Stimulated activated CD4-positive, alpha-beta T cell treated with anti-CD3 and anti-CD28 coated beads, Interleukin-15, amount 100 ng/mL, for 24 hours (primary cell): ENCODE data around the gene RAPGEF6.
A peak's percentile ranks its signal among the peaks of the same experiment; 100 is the strongest.
"Not testable (repeated sequence)": the region's sequence is repeated elsewhere in the genome, so short reads cannot be mapped to it uniquely, and the experiment has no call there.

Experiments
- DNase-seq: peaks from one replicate; pipeline ENCODE4 v3.0.0-alpha.2; 2020

Gene RAPGEF6

DNA sequence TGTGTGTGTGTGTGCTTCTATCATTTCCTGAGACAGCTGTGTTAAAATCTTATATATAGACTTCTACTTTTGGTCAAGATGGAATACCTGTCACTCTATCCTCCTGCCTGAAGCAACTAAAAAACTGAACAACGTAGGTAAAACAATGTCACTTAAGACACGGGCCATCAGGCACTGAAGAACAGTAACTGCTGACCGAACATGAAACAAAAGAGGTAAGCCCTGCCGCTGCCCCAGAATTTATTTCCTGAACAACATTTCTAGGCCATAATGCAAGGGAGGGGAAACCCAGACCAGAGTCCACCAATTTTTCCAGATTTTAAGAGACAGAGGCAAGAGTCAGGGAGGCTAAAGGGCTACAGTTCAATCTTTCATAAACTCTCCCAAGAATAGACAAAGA, 215.2 kb downstream of the RAPGEF6 start:
- no peak for DNase-seq

GRCh38 chr5:131418846-131419245, 216.2 kb downstream of the RAPGEF6 start:
- DNase-seq, result no peak

- DNase-seq, result peak; percentile 89
Measured at GRCh38 chr5:131417240-131417869, 217.7 kb downstream of the RAPGEF6 start.

- no peak for DNase-seq
Measured at GRCh38 chr5:131416729-131417128, 218.3 kb downstream of the RAPGEF6 start.

DNA sequence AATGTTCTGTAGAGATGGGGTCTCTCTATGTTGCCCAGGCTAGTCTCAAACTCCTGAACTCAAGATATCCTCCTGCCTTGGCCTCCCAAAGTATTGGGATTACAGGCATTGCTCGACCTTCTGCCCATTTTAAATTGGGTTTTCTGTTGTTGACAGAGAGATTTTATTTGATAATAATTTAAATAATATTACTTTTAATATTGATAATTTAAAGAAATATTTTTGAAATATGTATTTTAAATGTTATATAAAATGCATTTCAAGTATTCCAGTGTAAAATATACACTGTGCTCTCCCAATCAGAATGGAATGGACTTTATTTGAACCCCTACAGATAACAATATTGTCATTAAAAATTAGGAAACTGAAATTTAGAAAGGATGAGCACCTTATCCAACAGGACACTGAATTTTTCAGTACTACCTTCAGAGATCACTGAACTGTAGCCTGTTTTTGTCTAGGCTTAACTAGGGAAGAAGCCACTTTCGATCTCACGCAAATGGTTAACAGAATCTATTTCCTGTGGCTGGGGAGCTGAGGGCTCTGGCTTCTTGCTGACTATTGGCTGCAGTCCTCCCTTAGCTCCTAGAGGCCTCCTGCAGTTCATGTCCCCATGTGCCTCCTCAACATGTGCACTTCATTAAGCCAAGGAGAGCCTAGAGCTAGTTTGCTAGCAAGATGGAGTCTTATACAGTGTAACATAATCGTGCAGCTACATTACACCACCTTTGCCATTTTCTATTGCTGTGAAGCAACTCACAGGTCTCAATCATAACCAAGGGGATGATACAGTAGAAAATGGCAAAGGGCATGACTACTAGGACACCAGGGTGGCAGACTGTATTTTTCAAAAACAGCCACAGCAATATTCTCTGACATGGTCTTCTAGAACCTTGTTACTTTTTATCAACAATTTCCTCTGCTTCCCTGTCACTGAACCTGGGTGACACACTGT, 221.1 kb downstream of the RAPGEF6 start:
- DNase-seq, result peak; percentile 38

- DNase-seq, result no peak
Measured at GRCh38 chr5:131406975-131407638, 227.9 kb downstream of the RAPGEF6 start.

DNA sequence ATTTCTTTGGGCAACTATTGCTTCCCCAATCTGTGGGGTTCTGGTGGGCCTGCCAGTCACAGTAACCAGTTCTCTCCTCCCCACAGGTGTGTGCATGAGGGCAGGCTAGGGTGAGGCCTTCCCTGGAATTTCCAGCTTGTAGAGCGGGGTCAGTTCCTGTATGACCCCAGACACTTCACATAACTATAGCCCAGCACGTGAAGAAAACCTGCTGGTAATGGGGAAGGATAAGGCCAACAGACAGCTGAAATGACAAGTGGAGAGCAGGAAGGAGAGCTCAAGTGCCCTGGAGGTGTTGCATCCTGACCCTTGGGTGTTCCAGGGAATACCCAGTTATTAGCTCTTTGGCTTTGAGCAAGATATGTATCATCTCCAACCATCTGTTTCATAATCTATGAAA, 229.0 kb downstream of the RAPGEF6 start:
- no peak for DNase-seq

- DNase-seq, result no peak
Measured at GRCh38 chr5:131405674-131406073, 229.4 kb downstream of the RAPGEF6 start.

DNA sequence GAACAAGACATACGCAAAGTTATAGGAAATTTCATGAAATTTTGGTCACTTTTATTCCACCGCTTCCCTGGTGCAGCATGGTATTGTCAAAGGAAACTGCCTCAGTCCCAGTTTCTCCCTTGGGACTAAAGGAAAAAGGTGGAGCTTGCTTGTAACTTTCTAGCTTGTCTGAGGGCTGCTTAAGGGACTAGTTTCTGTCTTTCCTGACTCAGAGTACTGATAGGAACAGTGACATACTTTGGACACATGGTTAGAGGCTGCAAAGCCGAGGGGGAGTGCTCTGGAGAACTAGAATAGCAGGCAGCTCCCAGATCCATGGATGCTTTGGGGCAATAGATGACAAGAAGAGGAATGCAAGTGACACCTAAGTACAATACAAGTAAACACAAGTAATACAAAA, 234.4 kb downstream of the RAPGEF6 start:
- DNase-seq, result no peak

DNA sequence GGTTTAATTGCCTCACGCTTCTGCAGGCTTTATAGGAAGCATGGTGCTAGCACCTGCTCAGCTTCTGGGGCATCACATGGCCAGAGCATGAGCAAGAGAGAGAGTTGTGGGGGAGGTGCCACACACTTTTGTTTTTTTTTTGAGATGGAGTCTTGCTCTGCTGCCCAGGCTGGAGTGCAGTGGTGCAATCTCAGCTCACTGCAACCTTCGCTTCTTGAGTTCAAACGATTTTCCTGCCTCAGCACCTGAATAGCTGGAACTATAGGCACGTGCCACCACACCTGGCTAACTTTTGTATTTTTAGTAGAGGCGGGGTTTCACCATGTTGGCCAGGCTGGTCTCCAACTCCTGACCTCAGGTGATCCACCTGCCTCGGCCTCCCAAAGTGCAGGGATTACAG, 236.0 kb downstream of the RAPGEF6 start:
- DNase-seq, result not testable (repeated sequence)

DNA sequence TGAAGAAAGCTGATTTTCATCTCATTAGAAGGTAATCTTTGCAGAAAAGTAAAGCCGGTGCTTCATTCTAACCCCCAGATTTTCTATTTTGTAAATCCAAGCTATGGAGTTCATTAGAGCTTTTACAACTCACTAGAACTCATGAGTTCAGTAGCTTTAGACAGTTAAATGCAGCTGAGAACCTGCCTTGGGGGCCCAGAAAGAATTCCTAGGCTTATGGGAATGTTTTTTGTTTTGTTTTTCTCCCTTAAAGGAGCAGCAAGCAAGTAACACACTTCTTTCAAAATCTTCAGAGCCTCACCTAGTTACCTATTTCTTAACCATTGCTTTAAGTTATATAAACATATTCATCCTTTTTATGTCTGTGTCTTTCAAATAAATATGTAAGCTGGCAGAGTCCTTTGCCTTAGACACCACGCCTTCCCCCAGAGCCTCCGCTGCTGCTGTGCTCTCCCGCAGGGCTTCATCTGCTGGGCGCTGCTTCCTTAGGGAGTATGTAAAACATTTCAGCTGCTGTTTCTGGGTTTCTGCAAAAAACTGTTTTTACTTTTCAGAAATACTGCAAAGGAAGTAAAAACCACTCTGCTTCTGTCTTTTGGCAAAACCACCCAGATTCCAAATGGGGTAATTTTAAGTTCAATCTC, 238.3 kb downstream of the RAPGEF6 start:
- no peak for DNase-seq

DNA sequence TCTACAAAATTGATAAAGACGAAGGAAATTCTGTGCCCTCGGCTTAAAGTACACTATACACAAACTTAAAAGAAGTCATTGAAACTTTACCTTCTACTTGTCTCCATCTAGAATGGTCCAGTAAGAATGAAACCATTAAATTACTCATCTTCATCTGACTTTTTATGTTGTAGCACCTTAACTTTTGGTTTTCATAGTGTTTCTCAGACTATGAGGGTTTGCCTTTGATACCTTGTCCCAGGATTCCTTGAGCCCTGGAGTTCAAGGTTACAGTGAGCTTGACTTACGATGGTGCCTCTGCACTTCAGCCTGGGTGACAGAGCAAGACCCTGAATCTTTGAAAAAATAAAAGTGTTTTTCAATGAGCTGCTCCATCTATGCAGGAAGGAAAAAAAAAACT, 239.0 kb downstream of the RAPGEF6 start:
- DNase-seq, result peak; percentile 25

DNA sequence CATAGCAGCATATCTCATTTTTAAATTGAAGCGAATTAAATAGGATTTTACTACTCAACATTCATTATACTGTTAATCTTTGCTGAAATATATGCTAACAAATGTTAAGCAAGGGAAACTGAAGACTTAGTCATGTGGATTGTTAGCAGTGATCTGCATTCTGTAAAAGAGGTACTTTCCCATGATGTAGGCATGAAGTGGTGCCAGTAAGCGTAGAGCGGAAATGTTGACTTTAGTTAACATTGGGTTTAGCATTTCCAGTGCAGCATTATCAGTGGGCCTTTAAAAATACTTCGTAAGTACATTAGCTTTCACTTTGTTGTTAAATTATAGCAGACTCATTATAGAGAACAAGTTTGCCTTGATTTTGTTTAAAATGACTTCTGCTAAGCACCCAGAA, 240.9 kb downstream of the RAPGEF6 start:
- peak; percentile 42 for DNase-seq

- DNase-seq, result no peak
Measured at GRCh38 chr5:131393498-131393968, 241.5 kb downstream of the RAPGEF6 start.

DNA sequence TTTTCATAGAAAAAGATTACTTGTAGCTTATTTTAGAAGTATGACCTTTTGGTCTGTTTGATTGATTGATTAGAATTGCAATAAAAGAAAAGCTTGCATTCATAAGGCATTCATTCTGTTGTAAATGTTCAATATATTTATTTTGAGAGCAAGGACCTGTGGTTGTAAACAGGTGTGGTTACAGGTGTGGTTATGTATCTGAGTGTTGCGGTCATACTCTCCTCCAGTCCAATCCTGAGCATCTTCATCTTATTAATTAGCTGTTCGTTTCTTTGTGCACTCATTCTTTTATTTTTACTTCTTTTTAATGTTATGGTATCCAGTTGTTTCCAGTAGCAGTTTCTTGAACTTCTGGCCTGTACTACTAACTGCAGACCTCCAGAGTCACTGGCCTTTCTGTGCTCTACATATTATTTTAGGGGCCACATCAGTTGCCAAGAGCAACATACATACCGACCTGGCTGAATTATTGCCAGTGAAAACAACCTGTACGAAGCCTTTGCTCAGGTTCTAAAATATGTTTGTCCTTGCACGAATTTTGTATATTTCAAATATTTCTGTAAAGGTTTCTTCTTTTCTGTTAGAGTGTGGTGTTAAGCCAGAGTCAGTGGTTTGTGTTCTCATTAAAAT, 242.4 kb downstream of the RAPGEF6 start:
- DNase-seq, result no peak

DNA sequence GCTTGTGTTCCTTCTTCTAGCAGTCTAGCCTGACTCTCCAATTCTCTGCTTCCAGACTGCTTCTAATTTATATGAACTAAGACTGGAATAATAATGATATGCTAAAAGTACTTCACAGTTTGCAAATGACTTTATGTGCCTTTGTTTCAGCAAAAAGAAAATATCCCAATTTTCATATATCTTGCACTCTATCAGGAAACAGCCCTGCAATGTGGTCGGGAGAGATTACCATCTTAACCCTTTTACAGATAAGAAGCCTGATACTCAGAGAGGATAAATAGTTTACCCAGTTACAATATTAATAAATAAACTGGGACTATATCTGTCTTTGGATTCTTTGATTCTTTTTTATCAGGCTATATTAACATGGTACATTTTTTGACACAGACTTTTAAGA, 245.2 kb downstream of the RAPGEF6 start:
- no peak for DNase-seq

GRCh38 chr5:131389096-131389868, 245.7 kb downstream of the RAPGEF6 start:
- DNase-seq, result peak; percentile 28

- DNase-seq, result no peak
Measured at GRCh38 chr5:131387255-131387654, 247.8 kb downstream of the RAPGEF6 start.

DNA sequence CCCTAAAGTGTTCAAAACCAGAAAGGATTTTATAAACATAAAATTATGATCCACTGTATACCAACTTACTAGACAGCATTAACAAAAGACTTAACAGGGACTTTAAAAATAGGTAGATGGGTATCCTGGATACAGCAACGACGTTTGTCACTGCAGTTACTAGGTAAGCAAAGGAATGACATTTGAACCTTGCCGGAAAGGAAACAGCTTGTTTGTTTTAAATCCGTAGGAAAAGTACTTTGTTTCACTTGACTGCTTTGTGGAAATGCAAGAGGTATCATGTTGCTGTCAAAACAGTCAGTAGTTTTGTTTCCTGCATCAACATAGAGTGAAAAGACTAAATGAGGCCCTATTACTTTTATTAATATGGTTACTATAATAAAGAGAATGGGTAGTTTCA, 248.2 kb downstream of the RAPGEF6 start:
- no peak for DNase-seq

DNA sequence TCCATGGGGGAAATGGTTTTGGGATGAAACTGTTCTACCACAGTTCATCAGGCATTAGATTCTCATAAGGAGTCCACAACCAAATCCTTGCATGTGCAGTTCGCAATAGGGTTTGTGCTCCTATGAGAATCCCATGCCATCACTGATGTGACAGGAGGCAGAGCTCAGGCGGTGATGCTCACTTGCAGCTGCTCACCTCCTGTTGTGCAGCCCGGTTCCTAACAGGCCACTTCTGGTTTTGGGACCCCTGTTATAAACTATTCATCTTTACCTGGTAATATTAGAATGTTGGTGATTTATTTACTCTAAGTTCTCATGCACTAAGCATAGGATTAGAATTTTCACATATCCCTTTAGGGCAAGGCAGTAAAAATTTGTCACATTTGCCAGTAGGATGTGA, 248.9 kb downstream of the RAPGEF6 start:
- no peak for DNase-seq

- peak; percentile 65 for DNase-seq
Measured at GRCh38 chr5:131384616-131385214, 250.3 kb downstream of the RAPGEF6 start.
